ENCODE results near the gene AMMECR1.
"Not testable (repeated sequence)": the region's sequence is repeated elsewhere in the genome, so short reads cannot be mapped to it uniquely, and the experiment has no call there.

The AMMECR1 gene

GRCh38 chrX:110173192-110174175 lies 144.4 kb downstream of the AMMECR1 start:
- in situ Hi-C loops (cut with MboI; ENCODE audit: low sequenced_read_pairs) = no loop called here

- in situ Hi-C loops (cut with MboI; ENCODE audit: low sequenced_read_pairs) = no loop called here
These were observed 145.7 kb downstream of the AMMECR1 start for GRCh38 chrX:110172215-110172614.

- in situ Hi-C loops (cut with MboI; ENCODE audit: low sequenced_read_pairs) = no loop called here
These were observed 146.4 kb downstream of the AMMECR1 start for GRCh38 chrX:110171442-110171841.

GRCh38 chrX:110170029-110170428 lies 147.9 kb downstream of the AMMECR1 start:
- in situ Hi-C loops (cut with MboI; ENCODE audit: low sequenced_read_pairs) = no loop called here

- in situ Hi-C loops (cut with MboI; ENCODE audit: low sequenced_read_pairs) = loop anchor here (10.0 kb wide), 1 partner anchor 236 kb away; no protein-coding TSS in a partner anchor
These were observed 149.3 kb downstream of the AMMECR1 start for GRCh38 chrX:110168585-110168984.

GRCh38 chrX:110167952-110168451 lies 149.9 kb downstream of the AMMECR1 start:
- in situ Hi-C loops (cut with MboI; ENCODE audit: low sequenced_read_pairs) = loop anchor here (10.0 kb wide), 1 partner anchor 237 kb away; no protein-coding TSS in a partner anchor

GRCh38 chrX:110163488-110163887 lies 154.4 kb downstream of the AMMECR1 start:
- in situ Hi-C loops (cut with MboI; ENCODE audit: low sequenced_read_pairs) = loop anchor here (10.0 kb wide), 1 partner anchor 241 kb away; no protein-coding TSS in a partner anchor

GRCh38 chrX:110162867-110163266 lies 155.0 kb downstream of the AMMECR1 start:
- in situ Hi-C loops (cut with MboI; ENCODE audit: low sequenced_read_pairs) = loop anchor here (10.0 kb wide), 1 partner anchor 242 kb away; no protein-coding TSS in a partner anchor

- in situ Hi-C loops (cut with MboI; ENCODE audit: low sequenced_read_pairs) = loop anchor here (10.0 kb wide), 1 partner anchor 243 kb away; no protein-coding TSS in a partner anchor
These were observed 155.8 kb downstream of the AMMECR1 start for GRCh38 chrX:110162131-110162530.

GRCh38 chrX:110161361-110161686 lies 156.6 kb downstream of the AMMECR1 start:
- in situ Hi-C loops (cut with MboI; ENCODE audit: low sequenced_read_pairs) = loop anchor here (10.0 kb wide), 1 partner anchor 243 kb away; no protein-coding TSS in a partner anchor

GRCh38 chrX:110159865-110160264 lies 158.0 kb downstream of the AMMECR1 start:
- in situ Hi-C loops (cut with MboI; ENCODE audit: low sequenced_read_pairs) = loop anchor here (10.0 kb wide), 1 partner anchor 245 kb away; no protein-coding TSS in a partner anchor

- in situ Hi-C loops (cut with MboI; ENCODE audit: low sequenced_read_pairs) = no loop called here
These were observed 158.7 kb downstream of the AMMECR1 start for GRCh38 chrX:110159235-110159634.

GRCh38 chrX:110157444-110157843 lies 160.4 kb downstream of the AMMECR1 start:
- in situ Hi-C loops (cut with MboI; ENCODE audit: low sequenced_read_pairs) = no loop called here

GRCh38 chrX:110156167-110156754 lies 161.6 kb downstream of the AMMECR1 start:
- in situ Hi-C loops (cut with MboI; ENCODE audit: low sequenced_read_pairs) = no loop called here

GRCh38 chrX:110155759-110156158 lies 162.1 kb downstream of the AMMECR1 start:
- in situ Hi-C loops (cut with MboI; ENCODE audit: low sequenced_read_pairs) = no loop called here

- in situ Hi-C loops (cut with MboI; ENCODE audit: low sequenced_read_pairs) = not testable (repeated sequence)
These were observed 163.6 kb downstream of the AMMECR1 start for GRCh38 chrX:110154328-110154727.

GRCh38 chrX:110153896-110154295 lies 164.0 kb downstream of the AMMECR1 start:
- in situ Hi-C loops (cut with MboI; ENCODE audit: low sequenced_read_pairs) = no loop called here

- in situ Hi-C loops (cut with MboI; ENCODE audit: low sequenced_read_pairs) = no loop called here
These were observed 164.6 kb downstream of the AMMECR1 start for GRCh38 chrX:110153244-110153643.

- in situ Hi-C loops (cut with MboI; ENCODE audit: low sequenced_read_pairs) = no loop called here
These were observed 171.4 kb downstream of the AMMECR1 start for GRCh38 chrX:110146521-110146920.

- in situ Hi-C loops (cut with MboI; ENCODE audit: low sequenced_read_pairs) = no loop called here
These were observed 172.0 kb downstream of the AMMECR1 start for GRCh38 chrX:110145854-110146253.

GRCh38 chrX:110145311-110145710 lies 172.6 kb downstream of the AMMECR1 start:
- in situ Hi-C loops (cut with MboI; ENCODE audit: low sequenced_read_pairs) = no loop called here
